GM13976 (cell line): Measurements from ENCODE around the gene OSBP2.
"Not testable (repeated sequence)": the region's sequence is repeated elsewhere in the genome, so short reads cannot be mapped to it uniquely, and the experiment has no call there.

Experiments used
- DNase-seq: peaks from one replicate; pipeline ENCODE4 v3.0.0; 2012; ENCODE audit warnings: low spot score
- in situ Hi-C: fragments of 300-500 bp; cut with MboI; formaldehyde crosslinking; loops from one replicate; pipeline ENCODE4 v1.12.0; 2022; ENCODE audit warnings: low sequenced_read_pairs, mixed read lengths, inconsistent platforms; ENCODE audit not compliant: unreplicated experiment
- TF ChIP-seq, protein P1 (sequence below): IDR thresholded peaks from 2 replicates; pipeline ENCODE4 v1.5.1; 2012; ENCODE audit warnings: borderline replicate concordance, mild to moderate bottlenecking; ENCODE audit not compliant: insufficient read depth; ENCODE audit errors: extremely low read depth, missing control alignments, control extremely low read depth

Gene OSBP2

DNA sequence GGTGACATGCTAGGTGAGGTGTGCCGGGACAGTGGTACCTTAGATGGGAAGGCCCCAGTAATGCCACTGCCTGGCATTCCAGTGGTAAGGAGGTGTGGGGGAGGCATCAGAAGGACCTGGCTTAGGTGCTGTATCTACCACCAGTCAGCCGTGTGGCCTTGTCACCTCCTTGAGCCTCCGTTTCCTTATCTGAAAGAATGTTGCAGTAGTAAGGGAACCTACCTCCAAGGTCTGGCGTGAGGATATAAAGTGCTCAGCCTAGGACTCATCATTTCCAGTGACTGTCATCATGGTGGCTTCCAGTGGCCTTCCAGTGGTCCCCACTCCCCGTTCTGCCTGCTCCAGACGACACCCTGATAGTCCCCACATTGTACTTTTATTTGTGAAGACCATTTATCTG lies 20.2 kb upstream of the OSBP2 start:
- TF ChIP-seq, protein P1, sequence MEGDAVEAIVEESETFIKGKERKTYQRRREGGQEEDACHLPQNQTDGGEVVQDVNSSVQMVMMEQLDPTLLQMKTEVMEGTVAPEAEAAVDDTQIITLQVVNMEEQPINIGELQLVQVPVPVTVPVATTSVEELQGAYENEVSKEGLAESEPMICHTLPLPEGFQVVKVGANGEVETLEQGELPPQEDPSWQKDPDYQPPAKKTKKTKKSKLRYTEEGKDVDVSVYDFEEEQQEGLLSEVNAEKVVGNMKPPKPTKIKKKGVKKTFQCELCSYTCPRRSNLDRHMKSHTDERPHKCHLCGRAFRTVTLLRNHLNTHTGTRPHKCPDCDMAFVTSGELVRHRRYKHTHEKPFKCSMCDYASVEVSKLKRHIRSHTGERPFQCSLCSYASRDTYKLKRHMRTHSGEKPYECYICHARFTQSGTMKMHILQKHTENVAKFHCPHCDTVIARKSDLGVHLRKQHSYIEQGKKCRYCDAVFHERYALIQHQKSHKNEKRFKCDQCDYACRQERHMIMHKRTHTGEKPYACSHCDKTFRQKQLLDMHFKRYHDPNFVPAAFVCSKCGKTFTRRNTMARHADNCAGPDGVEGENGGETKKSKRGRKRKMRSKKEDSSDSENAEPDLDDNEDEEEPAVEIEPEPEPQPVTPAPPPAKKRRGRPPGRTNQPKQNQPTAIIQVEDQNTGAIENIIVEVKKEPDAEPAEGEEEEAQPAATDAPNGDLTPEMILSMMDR, result no peak

GRCh38 chr22:30675436-30675835 lies 19.2 kb upstream of the OSBP2 start:
- in situ Hi-C loops, result no loop called here
- TF ChIP-seq, protein P1, result no peak
- DNase-seq, result no peak

More for the DNA sequence above, 20.2 kb upstream of the OSBP2 start:
- in situ Hi-C loops, result no loop called here
- DNase-seq, result no peak

GRCh38 chr22:30676565-30676964 lies 18.1 kb upstream of the OSBP2 start:
- DNase-seq, in situ Hi-C loops: not testable (repeated sequence)

DNA sequence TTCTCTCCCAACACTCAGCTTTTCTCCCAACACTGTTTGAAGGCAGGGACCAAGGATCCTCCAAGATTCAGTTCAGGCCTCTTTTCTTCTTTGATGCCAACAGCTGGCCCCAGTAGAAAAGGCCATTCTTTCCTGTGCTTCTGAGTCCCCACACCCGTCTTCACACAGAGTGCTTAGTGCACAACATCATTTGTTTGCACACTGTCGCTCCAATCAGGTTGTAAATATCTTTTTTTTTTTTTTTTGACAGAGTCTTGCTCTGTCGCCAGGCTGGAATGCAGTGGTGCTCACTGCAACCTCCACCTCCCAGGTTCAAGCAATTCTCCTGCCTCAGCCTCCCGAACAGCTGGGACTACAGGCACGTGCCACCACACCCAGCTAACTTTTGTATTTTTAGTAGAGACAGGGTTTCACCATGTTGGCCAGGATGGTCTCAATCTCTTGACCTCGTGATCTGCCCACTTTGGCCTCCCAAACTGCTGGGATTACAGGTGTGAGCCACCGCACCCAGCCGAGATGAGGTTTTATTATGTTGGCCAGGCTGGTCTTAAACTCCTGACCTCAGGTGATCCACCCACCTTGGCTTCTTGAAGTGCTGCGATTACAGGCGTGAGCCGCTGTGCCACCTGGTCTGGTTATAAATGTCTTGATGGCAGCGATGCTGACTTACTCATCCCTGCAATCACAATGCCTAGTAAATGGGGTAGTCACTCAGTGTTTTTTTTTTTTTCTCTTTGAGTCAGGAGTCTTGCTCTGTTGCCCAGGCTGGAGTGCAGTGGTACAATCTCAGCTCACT lies 14.6 kb upstream of the OSBP2 start:
- in situ Hi-C loops, result not testable (repeated sequence)

GRCh38 chr22:30680991-30681770 lies 13.5 kb upstream of the OSBP2 start:
- in situ Hi-C loops, result no loop called here
- DNase-seq, result no peak
- TF ChIP-seq, protein P1, result no peak

More for the DNA sequence above, 14.6 kb upstream of the OSBP2 start:
- DNase-seq, result not testable (repeated sequence)

GRCh38 chr22:30681831-30682230 lies 12.8 kb upstream of the OSBP2 start:
- DNase-seq, result no peak
- TF ChIP-seq, protein P1, result no peak
- in situ Hi-C loops, result no loop called here

GRCh38 chr22:30685178-30685577 lies 9.5 kb upstream of the OSBP2 start:
- no peak for DNase-seq
- in situ Hi-C loops, result no loop called here
- TF ChIP-seq, protein P1, result no peak
